Liver (tissue), 3 donors: ENCODE results near the gene OSBPL1A.

Experiments
- CTCF ChIP-seq: fragments of 150-350 bp; IDR thresholded peaks from 2 replicates; pipeline ENCODE4 v1.5.1; 2017; ENCODE audit warnings: improper control_type of control experiment, low read depth, low read length; ENCODE audit not compliant: missing input control
- MAX ChIP-seq: IDR thresholded peaks from 2 replicates; pipeline ENCODE4 v1.6.1; 2016; ENCODE audit warnings: antibody characterized with exemption
- NR2F2 ChIP-seq: IDR thresholded peaks from 2 replicates; pipeline ENCODE4 v1.6.1; 2016; ENCODE audit warnings: antibody characterized with exemption
- SP1 ChIP-seq: IDR thresholded peaks from 2 replicates; pipeline ENCODE4 v1.6.1; 2018; ENCODE audit warnings: antibody characterized with exemption, mild to moderate bottlenecking
- donor health status: healthy.
- donor health status: healthy.

GRCh38 chr18:24446453-24446852 is 48.8 kb upstream of the OSBPL1A start:
- TF ChIP-seq CTCF: no peak
- no peak for TF ChIP-seq MAX
- no peak for TF ChIP-seq NR2F2
- TF ChIP-seq SP1: no peak
